Daoy (cell line): ENCODE data around the gene ZNHIT2. TPM values are rescaled to one million over a fixed set of nuclear protein-coding genes. Genes with fewer than 3 reads are reported as not detected.
A peak's percentile ranks its signal among the peaks of the same experiment; 100 is the strongest.

Experiments used
- DNase-seq: peaks from one replicate; pipeline ENCODE4 v3.0.0-alpha.2; 2015; ENCODE audit warnings: low read depth
- total RNA-seq: library from RNA; depleted of rRNA; stranded (reverse); fragments of >200 nt; shearing (Covaris generic); gene quantifications from 2 replicates; pipeline ENCODE4 v1.2.3, GENCODE V29; 2014

Gene ZNHIT2
- total RNA-seq, 1 experiment from 2014 or later, result 18.2 TPM

DNA sequence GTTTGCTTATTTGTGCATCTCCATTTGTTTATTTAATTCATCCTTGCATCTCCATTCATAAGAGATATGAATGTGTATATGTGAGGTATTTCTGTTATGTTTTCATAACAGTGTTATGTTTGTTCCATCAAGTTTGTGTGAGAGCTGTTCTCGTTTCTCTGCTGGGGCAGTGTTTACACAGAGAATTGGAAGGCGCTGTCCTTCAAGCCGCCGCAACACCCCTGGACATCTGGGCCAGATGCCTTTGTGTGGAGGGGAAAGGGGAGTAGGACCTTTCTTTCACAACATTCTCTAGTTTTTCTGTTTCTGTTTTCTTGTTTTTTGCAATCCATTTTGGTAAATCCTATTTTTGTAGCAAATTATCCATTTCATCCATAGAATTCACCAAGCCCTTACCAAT is 12.9 kb downstream of the ZNHIT2 start:
- DNase-seq, result no peak

DNA sequence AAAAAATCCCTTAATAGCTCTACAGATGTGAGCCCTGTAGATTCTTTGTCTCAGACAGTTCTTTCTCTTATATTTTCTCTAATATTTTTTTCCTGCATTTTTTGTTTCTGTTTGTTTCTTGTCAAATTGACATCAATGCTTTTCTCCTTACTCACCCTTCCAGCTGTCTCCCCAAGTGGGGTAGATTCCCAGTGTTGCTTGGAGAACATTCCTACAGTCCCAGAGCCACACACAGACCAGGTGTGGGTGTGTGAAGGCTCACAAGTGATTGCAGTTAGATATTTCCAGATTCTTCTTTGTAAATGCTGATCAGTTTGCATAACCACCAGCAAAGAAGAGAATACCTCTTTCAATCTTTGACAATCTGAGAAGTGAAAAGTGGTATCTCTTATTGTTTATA is 14.0 kb downstream of the ZNHIT2 start:
- no peak for DNase-seq

DNA sequence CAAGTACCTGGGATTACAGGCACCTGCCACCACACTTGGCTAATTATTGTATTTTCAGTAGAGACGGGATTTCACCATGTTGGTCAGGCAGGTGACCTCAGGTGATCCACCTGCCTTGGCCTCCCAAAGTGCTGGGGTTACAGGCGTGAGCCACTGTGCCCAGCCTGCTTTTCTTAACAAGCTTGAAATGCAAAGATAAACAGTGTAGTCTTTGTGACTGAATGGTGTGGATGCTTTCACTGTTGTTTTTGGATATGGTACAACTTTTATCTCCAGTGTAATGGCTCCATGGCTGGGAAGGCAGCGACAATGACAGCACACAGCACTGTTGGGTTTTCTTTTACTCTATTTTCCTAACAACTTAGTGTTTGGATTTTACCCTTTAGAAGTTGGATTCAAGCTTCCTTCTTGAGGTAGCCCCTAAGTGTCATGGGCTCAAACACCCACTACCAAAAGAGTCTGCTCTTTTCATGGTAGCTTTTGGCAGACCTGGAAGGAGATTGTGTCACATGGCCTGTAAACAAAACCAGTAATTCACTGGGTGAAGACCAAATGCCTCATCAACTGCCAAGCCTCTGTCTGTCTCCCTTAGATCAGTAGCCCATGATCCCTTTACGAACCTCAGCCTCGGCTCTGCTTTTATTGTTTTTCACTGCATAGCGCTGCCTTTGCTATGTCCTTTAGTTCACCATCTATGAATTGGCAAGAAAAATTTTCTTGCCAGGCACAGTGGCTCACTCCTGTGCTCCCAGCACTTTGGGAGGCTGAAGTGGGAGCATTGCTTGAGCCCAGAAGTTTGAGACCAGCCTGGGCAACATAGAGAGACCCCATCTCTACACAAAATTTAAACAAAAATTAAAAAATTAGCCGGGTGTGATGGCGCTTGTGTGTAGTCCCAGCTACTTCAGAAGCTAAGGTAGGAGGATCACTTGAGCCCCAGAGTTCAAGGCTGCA is 15.1 kb downstream of the ZNHIT2 start:
- DNase-seq, result no peak

DNA sequence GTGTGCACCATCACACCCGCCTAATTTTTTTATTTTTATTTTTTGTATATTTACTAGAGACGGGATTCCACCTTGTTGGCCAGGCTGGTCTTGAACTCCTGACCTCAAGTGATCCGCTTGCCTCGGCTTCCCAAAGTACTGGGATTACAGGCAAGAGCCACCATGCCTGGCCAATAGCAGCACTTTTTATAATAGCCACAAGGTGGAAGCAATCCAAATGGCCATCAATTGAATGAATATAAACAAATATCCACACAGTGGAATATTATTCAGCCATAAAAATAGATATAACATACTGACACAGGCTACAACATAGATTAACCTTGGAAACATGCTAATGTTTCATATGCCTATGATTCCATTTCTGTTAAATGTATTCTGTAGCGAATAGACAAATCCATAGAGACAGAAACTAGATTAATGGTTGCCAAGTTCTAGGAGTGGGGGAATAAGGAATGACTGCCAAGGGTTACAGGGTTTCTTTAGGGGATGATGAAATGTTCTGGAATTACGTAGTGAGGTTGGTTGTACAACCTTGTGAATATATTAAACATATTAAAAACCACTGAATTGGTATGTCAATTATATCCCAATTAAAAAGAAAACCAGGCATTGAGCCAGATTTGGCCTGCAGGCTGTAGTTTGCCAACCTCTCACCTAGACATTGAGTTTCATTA is 16.7 kb downstream of the ZNHIT2 start:
- DNase-seq, result no peak

DNA sequence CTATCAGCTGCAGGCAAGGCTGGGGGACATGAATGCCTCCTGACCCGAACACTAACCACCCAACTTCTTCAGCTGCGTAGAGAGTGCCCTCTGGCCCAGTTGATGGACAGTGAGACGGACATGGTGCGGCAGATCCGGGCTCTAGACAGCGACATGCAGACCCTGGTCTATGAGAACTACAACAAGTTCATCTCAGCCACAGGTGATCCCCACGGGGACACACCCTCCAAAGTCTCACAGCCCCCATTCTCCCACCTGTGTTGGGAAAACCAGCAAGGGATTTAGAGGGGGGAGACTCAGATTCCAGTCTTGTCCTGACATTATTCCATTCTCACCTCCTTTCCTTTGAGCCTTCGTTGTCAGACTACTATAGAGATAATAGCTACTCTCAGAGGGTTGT is 20.6 kb downstream of the ZNHIT2 start:
- DNase-seq, result no peak

DNA sequence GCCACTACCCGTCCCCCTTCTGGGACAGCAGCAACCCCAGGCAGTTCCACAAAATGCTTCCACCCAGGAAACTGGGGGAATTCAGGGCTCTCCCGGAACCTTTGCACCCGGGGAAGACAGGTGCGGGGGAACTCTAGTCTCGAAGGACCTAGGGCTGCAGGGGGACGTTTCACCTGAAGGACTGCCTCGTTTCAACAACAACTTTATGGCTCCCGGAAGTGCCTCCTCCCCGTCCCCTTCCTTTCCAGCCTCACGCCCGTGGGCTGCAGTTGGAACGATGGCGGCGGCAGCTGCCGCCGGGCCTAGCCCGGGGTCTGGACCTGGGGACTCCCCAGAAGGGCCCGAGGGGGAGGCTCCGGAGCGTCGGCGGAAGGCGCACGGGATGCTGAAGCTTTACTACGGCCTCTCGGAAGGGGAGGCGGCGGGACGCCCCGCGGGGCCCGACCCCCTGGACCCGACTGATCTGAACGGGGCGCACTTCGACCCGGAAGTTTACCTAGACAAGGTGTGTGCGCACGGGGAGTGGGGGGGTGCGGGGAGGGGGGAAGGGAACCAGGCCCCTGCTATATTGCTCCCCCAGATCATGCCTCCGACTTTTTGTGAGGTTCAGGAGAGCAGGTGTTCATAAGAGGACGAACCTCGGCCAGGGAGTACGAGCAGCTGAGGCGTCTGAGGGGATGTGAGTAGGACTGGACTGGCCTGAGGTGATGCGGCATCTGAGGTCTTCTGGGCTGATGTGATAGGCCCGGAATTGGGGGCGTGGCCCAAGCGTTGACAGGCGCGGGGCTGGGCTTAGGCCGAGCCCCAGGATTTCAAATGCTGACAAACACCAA is 21.3 kb downstream of the ZNHIT2 start, which contains the start of gene VPS51:
TSS of gene VPS51 (plus strand) at position 241 of the 833 bp plus-strand sequence. CDS start at position 278, 37 bp downstream.
- DNase-seq, result peak; percentile 87

DNA sequence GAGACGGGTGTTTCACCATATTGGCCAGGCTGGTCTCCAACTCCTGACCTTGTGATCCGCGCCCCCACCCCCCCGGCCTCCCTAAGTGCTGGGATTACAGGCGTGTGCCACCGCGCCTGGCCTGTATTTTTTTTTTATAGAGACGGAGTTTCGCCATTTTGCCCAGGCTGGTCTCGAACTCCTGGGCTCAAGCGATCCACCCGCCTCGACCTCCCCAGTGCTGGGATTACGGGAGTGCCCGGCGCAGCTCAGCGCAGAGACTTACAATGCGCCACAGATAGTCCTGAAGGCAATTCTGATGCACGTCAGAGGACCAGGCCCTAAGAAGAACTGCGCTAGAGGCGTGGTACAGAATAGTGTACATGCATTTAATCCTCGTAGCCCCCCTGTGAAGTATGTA is 22.1 kb downstream of the ZNHIT2 start:
- no peak for DNase-seq

DNA sequence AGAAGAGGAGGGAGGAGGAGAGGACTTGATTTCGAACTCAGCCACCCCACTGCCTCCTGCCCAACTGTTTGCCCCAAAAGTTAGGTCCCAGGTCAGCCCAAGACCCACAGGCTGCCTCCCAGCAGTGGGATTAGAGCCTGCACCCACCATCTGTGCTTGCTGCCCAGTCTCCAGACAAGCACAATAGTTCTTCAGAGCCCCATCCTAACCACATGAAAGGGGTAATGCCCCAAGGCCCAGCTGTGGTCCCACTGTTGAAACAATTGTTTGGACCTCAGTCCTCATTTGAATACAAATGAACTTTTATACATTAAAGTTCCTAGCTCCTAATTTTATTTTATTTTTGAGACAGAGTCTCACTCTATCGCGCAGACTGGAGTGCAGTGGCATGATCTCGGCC is 26.9 kb downstream of the ZNHIT2 start:
- no peak for DNase-seq

DNA sequence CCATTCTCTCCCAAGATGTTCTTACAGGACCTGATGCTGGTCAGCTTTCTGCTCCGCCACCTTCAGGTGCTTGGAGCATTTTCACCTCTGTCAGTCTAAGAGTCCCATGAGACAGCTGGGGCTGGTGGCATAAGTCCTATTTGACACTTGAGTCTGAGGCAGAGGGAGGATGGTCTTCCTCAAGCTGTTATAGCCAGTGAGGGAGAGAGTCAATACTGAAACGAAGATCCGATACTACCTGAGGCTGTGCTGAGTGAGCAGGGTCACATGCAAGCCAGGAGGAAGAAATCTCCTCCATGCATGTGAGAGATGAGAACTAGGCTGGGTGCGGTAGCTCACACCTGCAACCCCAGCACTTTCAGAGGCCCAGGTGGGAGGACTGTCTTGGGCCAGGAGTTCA is 27.9 kb downstream of the ZNHIT2 start:
- no peak for DNase-seq

DNA sequence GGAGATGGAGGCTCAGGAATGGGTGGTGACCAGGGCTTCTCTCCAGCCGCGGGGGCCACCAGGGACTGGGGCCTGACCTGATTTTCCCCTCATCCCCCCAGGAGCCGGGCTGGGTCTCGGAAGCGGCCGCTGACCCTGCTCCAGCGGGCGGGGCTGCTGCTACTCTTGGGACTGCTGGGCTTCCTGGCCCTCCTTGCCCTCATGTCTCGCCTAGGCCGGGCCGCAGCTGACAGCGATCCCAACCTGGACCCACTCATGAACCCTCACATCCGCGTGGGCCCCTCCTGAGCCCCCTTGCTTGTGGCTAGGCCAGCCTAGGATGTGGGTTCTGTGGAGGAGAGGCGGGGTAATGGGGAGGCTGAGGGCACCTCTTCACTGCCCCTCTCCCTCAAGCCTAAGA is 29.7 kb downstream of the ZNHIT2 start:
- DNase-seq, result no peak

DNA sequence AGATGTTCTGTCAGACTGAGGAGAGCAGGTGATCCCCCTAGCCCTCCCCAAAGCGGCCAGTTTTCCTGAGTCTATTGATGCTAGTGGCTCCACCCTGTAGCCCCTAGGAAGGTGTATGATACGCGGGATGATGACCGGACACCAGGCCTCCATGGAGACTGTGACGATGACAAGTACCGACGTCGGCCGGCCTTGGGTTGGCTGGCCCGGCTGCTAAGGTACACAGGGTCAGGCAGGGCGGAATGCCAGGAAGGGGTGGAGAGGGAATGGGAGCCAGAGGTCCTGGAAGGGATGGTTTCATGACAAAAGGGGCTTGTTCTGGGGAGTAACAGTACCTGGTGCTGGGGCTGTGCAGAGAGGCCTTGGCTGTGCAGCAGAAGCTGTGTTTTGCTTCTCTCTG is 30.3 kb downstream of the ZNHIT2 start:
- no peak for DNase-seq

DNA sequence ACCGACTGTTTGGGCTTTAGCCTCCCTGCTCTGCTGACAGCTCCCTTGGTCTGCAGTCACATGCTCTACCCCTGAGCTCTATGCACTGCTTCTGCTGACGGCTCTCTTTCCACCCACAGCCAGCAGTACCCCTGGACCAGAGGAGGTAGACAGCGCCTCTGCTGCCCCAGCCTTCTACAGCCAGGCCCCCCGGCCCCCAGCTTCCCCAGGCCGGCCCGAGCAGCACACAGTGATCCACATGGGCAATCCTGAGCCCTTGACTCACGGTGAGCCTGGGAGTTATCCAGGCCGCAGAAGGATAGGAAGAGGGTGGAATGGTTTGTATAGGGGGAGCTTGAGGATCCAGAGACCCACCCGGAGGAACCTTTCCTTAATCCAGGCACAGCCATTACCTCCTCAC is 30.7 kb downstream of the ZNHIT2 start:
- DNase-seq, result no peak

DNA sequence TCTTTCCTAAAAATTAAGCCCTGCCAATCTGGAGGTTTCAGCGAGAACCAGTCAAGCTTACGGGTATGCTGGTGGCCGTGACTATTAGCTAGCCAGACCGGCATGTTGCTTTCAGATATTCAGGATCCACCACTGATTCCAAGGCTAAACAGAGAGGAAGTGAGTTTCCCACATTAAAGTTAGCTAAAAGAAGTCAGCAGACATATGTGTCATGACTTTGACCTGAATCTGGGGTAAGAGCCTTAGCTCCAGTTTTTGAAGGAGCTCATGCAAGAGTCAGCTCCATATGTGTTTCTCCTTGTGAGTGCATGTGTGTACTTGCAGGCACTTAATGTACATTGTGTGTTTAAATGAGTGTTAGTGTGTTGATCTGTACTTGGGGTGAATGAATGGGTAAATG is 32.1 kb downstream of the ZNHIT2 start:
- no peak for DNase-seq

DNA sequence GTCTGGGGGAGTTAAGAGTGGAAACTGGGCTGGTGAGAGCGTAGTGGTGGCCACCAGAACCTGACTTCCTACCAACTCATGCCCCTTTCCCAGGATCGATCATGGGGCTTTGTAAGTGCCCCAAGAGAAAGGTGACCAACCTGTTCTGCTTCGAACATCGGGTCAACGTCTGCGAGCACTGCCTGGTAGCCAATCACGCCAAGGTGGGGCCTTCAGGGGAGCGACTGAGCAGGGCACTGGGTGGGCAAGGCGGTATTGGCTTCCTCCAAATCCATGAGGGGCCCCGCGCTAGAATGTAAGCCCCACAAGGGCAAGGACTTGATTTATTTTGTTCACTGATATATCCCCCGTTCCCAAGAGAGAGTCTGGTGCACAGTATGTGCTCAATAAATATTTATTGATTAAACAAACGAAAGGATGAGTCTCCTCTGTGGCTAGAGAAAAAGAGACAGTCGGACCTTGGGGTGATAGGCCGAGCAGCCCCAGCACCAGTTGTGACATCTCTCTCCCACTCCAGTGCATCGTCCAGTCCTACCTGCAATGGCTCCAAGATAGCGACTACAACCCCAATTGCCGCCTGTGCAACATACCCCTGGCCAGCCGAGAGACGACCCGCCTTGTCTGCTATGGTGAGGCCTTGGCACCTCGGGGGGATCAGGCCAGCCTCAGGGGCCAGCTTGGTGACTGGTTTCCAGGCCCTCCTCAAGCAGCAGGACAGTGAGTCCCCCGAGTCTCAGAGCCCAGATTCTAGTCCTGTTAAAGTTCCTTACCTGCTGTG is 32.7 kb downstream of the ZNHIT2 start:
- no peak for DNase-seq

DNA sequence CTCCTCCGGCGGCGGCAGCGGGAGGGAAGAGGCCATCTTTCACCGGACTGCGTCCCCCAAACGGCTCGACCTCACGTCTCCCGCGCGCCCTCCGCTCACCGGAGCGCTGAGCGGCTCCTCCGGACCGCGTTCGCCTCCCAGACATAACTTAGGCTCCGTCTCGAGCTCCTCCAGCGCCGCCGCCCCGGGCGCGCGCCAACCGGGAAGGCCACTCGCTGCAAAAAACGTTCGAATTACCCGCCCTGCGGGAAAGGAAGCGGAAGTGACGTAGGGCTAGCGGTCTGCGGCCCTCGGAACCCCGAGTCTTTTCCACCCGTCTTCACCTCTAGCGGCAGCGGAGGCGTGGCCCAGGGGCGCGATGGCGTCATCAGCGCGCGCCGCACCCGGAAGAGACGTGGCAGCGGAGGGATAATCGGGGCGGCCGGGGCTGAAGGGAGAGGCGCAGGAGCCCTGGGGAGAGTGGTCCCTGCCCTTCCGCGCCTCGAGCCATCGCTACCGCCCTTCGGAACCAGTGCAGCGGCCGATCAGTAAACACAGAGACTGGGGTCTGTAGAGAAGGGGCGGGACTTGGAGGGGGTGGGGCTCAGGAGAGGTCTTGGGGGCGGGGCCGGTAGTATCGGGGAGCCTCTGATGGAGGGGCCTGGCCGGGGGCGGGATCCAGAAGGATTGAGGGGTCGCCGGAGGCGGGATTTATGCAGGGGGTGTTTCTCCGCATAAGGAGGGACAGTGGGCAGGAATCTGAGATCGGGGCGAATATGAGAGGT is 33.5 kb downstream of the ZNHIT2 start, which contains the start of the genes CDCA5 and ZFPL1:
TSS of gene CDCA5 (minus strand) at position 207 of the 764 bp plus-strand sequence. CDS start at position 145, 62 bp downstream.
TSS of gene ZFPL1 (plus strand) at position 389 of the 764 bp plus-strand sequence. CDS start 477 bp downstream, outside the sequence.
- DNase-seq, result peak; percentile 97

DNA sequence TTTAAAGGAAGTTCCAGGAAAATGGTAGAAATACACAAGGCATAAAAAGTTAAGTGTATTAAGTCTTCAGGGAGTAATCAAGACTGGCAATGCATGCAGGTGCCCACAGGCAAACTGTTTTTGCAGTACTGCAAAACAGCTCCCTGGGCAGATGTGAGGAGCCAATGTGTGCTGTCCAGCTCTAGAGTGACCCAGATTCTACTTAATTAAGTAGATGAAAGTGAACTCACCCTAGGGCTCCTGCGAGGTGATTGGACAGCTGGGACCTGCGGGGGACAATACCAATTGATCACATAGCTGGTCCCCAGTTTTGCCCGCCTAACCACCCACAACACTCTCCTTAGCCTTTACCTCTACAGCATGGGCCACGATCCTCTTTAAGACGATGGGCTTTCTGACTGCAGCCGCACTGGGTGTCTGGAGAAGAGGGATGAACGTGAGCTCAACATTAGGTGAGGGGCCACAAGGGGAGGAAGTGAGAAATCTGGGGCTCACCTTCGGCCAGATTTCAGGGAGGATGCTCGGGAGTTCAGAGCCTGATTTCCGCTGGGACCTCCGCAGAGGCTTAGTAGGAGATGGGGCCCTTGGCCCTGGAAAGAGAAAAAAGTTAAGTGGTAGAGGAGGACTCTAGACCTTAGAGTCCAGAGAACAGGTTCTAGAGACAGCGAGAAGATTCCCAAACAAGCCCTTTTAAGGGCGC is 34.2 kb downstream of the ZNHIT2 start:
- no peak for DNase-seq

DNA sequence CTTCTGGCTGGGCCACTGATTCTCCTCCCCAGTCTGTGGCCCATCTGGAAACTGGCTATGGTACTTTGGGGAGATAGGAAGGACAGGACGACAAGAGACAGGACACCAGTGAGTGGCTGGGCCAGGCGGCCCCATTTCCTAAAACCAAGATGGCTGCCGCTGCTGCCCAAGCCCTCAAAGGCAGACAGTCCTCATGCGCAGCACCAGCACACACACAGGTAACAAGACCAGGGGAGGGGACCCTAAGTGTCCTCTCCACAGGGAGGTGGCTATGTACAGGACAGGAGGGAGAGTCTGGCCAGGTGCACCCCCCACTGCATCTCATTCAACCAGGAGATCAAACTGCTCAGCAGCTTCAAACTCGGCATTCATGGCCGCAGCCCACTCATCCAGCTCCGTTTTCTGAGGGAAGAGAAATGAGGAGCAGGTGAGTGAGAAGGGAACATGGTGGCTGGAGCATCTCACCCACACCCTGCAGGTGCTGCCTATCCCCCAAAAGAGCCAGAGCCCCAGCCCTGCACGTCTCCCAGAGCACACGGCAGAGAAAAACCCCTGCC is 38.6 kb downstream of the ZNHIT2 start:
- DNase-seq, result no peak

DNA sequence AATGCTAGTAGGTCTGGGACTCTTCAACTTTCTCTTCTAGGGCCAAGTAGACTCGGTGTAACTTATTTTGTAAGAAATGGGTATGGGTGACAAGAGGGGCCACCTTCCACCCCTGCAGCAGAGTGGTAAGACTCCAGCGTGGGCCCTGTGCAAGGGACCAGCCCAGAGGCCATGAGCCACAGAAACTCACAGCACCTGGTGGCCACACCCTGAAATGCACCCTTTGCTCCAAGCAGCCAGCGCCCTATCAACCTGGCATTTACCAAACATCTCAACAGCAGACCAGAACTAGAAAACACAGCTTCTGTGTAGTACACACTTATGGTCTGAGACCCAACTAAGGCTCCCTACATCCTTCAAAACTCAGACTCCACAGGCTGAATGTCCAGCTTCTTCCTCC is 39.4 kb downstream of the ZNHIT2 start:
- peak; percentile 34 for DNase-seq

DNA sequence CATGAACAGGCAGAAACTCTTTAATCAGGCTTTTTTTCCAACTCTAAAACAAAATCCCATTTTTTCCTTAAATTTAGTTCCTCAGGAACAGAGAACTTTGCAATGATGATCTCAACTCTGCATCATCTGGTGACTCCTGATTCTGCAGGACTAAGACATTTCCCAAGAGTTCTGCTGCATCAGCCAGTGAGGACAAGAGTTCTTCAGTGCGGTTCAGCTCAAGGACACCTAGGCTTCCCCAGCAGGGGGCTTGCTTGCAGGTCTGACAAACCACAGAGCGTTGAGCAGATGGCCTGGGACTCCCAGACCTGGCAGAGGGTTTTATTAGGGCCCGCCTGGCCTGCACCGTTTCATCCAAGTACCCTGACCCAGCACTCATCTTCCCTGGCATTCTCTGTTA is 40.0 kb downstream of the ZNHIT2 start:
- DNase-seq, result no peak
